SK-N-SH (cell line): Measurements from ENCODE around the gene SMC1B. TPM values are rescaled to one million over a fixed set of nuclear protein-coding genes. Genes with fewer than 3 reads are reported as not detected.

Experiments
- CTCF ChIA-PET: fragments of 300-600, 350-600 bp; formaldehyde crosslinking; extraction: SDS; loops from one replicate; lab custom pipeline; 2021; lab: Yijun Ruan, JAX
- POLR2A ChIA-PET: fragments of 350-600 bp; sonication (Branson Sonifier 250); formaldehyde crosslinking; extraction: SDS; loops from one replicate; lab custom pipeline; 2020; ENCODE audit warnings: antibody characterized with exemption, inconsistent platforms; lab: Yijun Ruan, JAX
- DNase-seq: peaks from one replicate; pipeline ENCODE4 v3.0.0; 2012
- H2AFZ ChIP-seq: fragments of 200-600 bp; sonication (generic); 2 replicates; pipeline ENCODE4 v1.8.1; 2016; ENCODE audit warnings: antibody characterized with exemption, mild to moderate bottlenecking, low read depth
- H3F3A ChIP-seq: fragments of 200-600 bp; sonication (generic); replicated peaks from 2 replicates; pipeline ENCODE3; 2016; ENCODE audit warnings: antibody characterized with exemption, mild to moderate bottlenecking; ENCODE audit not compliant: insufficient read depth
- H3K27ac ChIP-seq, 2 experiments: fragments of 200-500 bp in 1 of 2; fragments of 200-600 bp in 1 of 2; sonication (Bioruptor generic) in 1 of 2; sonication (generic), shearing (Covaris generic) in 1 of 2; 2 replicates each; pipeline versions ENCODE4 v1.5.1 to v1.6.1; 2014 to 2016; ENCODE audit warnings: low read depth in 2 of 2, inconsistent platforms in 1 of 2, low read length in 1 of 2, mild to moderate bottlenecking in 1 of 2, mixed read lengths in 1 of 2
- H3K27me3 ChIP-seq: fragments of 200-600 bp; sonication (generic), shearing (Covaris generic); 2 replicates; pipeline ENCODE4 v1.6.1; 2016; ENCODE audit warnings: mixed run types; ENCODE audit not compliant: insufficient read depth
- H3K36me3 ChIP-seq, 2 experiments: fragments of 200-500 bp in 1 of 2; fragments of 200-600 bp in 1 of 2; sonication (Bioruptor generic) in 1 of 2; sonication (generic) in 1 of 2; replicated peaks in 1 of 2; 2 replicates each; pipeline versions ENCODE3 to v1.5.1; 2014 to 2016; ENCODE audit warnings: low read length in 1 of 2, mild to moderate bottlenecking in 1 of 2; ENCODE audit not compliant: insufficient read depth in 2 of 2, control insufficient read depth in 1 of 2
- H3K4me1 ChIP-seq, 2 experiments: fragments of 200-500 bp in 1 of 2; fragments of 200-600 bp in 1 of 2; sonication (Bioruptor generic) in 1 of 2; sonication (generic), shearing (Covaris generic) in 1 of 2; 2 replicates each; pipeline versions ENCODE4 v1.5.1 to v1.6.1; 2014 to 2016; ENCODE audit warnings: low read depth in 1 of 2, low read length in 1 of 2, mixed run types in 1 of 2; ENCODE audit not compliant: insufficient read depth in 2 of 2, control insufficient read depth in 1 of 2
- H3K4me2 ChIP-seq: fragments of 200-600 bp; sonication (generic), shearing (Covaris generic); 2 replicates; pipeline ENCODE4 v1.6.1; 2017; ENCODE audit warnings: mixed run types
- H3K4me3 ChIP-seq, 2 experiments: fragments of 200-500 bp in 1 of 2; fragments of 200-600 bp in 1 of 2; sonication (Bioruptor generic) in 1 of 2; sonication (generic), shearing (Covaris generic) in 1 of 2; 2 replicates each; pipeline versions ENCODE4 v1.5.1 to v1.8.1; 2014 to 2016; ENCODE audit warnings: low read depth in 2 of 2, inconsistent platforms in 1 of 2, low read length in 1 of 2, mild to moderate bottlenecking in 1 of 2, mixed read lengths in 1 of 2, moderate library complexity in 1 of 2
- H3K79me2 ChIP-seq: fragments of 200-600 bp; sonication (generic); 2 replicates; pipeline ENCODE4 v1.8.1; 2017; ENCODE audit warnings: mild to moderate bottlenecking; ENCODE audit not compliant: insufficient read depth
- H3K9ac ChIP-seq: fragments of 200-600 bp; sonication (generic); 2 replicates; pipeline ENCODE4 v1.6.1; 2017; ENCODE audit warnings: mixed run types
- H3K9me2 ChIP-seq: fragments of 200-600 bp; sonication (generic); 2 replicates; pipeline ENCODE4 v1.6.1; 2017; ENCODE audit warnings: mixed run types
- H3K9me3 ChIP-seq: fragments of 200-600 bp; sonication (generic); 2 replicates; pipeline ENCODE4 v1.6.1; 2017; ENCODE audit warnings: mixed run types, mild to moderate bottlenecking, moderate library complexity
- H4K20me1 ChIP-seq: fragments of 200-600 bp; sonication (generic); 2 replicates; pipeline ENCODE4 v1.6.1; 2017; ENCODE audit warnings: mild to moderate bottlenecking, mixed run types; ENCODE audit not compliant: insufficient read depth
- CHD2 ChIP-seq: fragments of 150-350 bp; IDR thresholded peaks from 2 replicates; pipeline ENCODE4 v1.6.1; 2018; ENCODE audit warnings: low read length; ENCODE audit not compliant: partially characterized antibody
- CTCF ChIP-seq: fragments of 200-600 bp; sonication (generic); IDR thresholded peaks from 2 replicates; pipeline ENCODE4 v1.6.1; 2017; ENCODE audit warnings: antibody characterized with exemption, mild to moderate bottlenecking, moderate library complexity
- ELF1 ChIP-seq: IDR thresholded peaks from 2 replicates; pipeline ENCODE4 v1.4.0; 2012
- EP300 ChIP-seq, 2 experiments: IDR thresholded peaks; 2 replicates each; pipeline versions ENCODE4 v1.4.0 to v1.6.1; 2012; ENCODE audit warnings: borderline replicate concordance in 1 of 2, low read depth in 1 of 2, low read length in 1 of 2
- FOXJ3 ChIP-seq: sonication (generic); formaldehyde crosslinking; IDR thresholded peaks from 2 replicates; pipeline ENCODE4 v1.5.1; 2020; ENCODE audit warnings: mild to moderate bottlenecking, missing genetic modification reagents
- GABPA ChIP-seq: IDR thresholded peaks from 2 replicates; pipeline ENCODE4 v1.4.0; 2012; ENCODE audit warnings: low read depth, mild to moderate bottlenecking
- GATA2 ChIP-seq: sonication (generic); formaldehyde crosslinking; IDR thresholded peaks from 2 replicates; pipeline ENCODE4 v1.5.0; 2020; ENCODE audit warnings: mild to moderate bottlenecking, missing genetic modification reagents
- JUND ChIP-seq: IDR thresholded peaks from 2 replicates; pipeline ENCODE4 v1.4.0; 2012
- MAX ChIP-seq: IDR thresholded peaks from 2 replicates; pipeline ENCODE4 v1.4.0; 2012; ENCODE audit warnings: low read depth
- MEF2A ChIP-seq: IDR thresholded peaks from 2 replicates; pipeline ENCODE4 v1.4.0; 2012; ENCODE audit warnings: low read depth, borderline replicate concordance
- MXI1 ChIP-seq: IDR thresholded peaks from 2 replicates; pipeline ENCODE4 v1.6.1; 2012; ENCODE audit warnings: mild to moderate bottlenecking, low read depth, low read length, improper control_type of control experiment
- RCOR1 ChIP-seq: fragments of 150-350 bp; IDR thresholded peaks from 2 replicates; pipeline ENCODE4 v1.6.1; 2017; ENCODE audit warnings: antibody characterized with exemption, low read length
- SIN3A ChIP-seq: IDR thresholded peaks from 2 replicates; pipeline ENCODE4 v1.6.1; 2012; ENCODE audit warnings: low read depth, mild to moderate bottlenecking, low read length, moderate library complexity, borderline replicate concordance
- SMC3 ChIP-seq: IDR thresholded peaks from 2 replicates; pipeline ENCODE4 v1.6.1; 2012; ENCODE audit warnings: low read depth, low read length, improper control_type of control experiment
- TAF1 ChIP-seq: IDR thresholded peaks from 2 replicates; pipeline ENCODE4 v1.6.1; 2012; ENCODE audit warnings: low read depth, mild to moderate bottlenecking, low read length, moderate library complexity, borderline replicate concordance
- TEAD4 ChIP-seq: IDR thresholded peaks from 2 replicates; pipeline ENCODE4 v1.4.0; 2012; ENCODE audit warnings: mild to moderate bottlenecking, borderline replicate concordance; ENCODE audit not compliant: insufficient read depth
- USF1 ChIP-seq: IDR thresholded peaks from 2 replicates; pipeline ENCODE4 v1.4.0; 2012; ENCODE audit warnings: low read depth, borderline replicate concordance
- USF2 ChIP-seq: fragments of 150-350 bp; IDR thresholded peaks from 2 replicates; pipeline ENCODE4 v1.6.1; 2017; ENCODE audit warnings: antibody characterized with exemption, low read length, low read depth, borderline replicate concordance
- WGBS: methylation state at CpG from one replicate; pipeline ENCODE4 v1.1.6; 2017; ENCODE audit warnings: low lambda C conversion rate; 5-methylcytosine and 5-hydroxymethylcytosine counted together
- polyA plus RNA-seq, 3 experiments: library from polyadenylated mRNA; depleted of rRNA; stranded (reverse); fragments of >200 nt; gene quantifications; 2 replicates each; pipeline ENCODE4 v1.2.3, GENCODE V29; 2012
- TF ChIP-seq, protein P1 (sequence below): fragments of 150-350 bp; IDR thresholded peaks from 2 replicates; pipeline ENCODE4 v1.6.1; 2016; ENCODE audit warnings: mild to moderate bottlenecking, low read depth, low read length

Gene SMC1B
- polyA plus RNA-seq, 1 of the 3 experiments (the other 2 are of a cell fraction) = not detected

DNA sequence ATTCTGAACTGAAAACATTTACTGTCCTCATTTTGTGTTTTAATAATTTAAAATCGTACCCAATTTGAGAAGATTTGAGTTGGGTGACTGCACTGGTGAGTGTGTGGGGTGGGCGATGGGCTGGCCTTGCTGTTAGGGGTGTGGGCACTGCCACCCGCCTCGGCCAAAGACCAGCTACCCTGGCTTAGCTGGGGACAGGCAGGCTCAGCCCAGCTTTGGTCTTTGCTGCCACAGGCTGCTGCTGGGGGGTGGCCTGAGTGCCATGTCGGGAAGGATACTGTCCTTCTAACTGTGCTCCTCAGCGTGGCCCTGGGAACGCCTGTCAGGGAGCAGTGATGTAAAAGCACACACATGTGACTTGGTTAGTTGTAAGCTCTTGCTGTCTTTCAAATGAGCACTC lies 81.4 kb downstream of the SMC1B start:
- Histone ChIP-seq H3K4me2 (no peak overlapping the region), H3K9me2 (no peaks in the 10 kb centered on the region), H3F3A (peaks cover 6% of the 10 kb centered on the region), H3K27ac (no peak overlapping the region), H2AFZ (no peak overlapping the region), H3K79me2 (no peaks in the 10 kb centered on the region), H3K27me3 (no peaks in the 10 kb centered on the region), H3K9ac (no peak overlapping the region), H3K4me3 (no peak overlapping the region), H4K20me1 (no peaks in the 10 kb centered on the region), H3K4me1 (peaks cover 0 to 33% of the 10 kb centered on the region in 2 experiments; a peak in 2 of 4 replicates), H3K9me3 (no peaks in the 10 kb centered on the region), H3K36me3 (peaks cover 0 to 49% of the 10 kb centered on the region in 2 experiments)
- 100% methylated on average over 3 of the region's 7 CpGs for WGBS
- TF ChIP-seq MXI1 (no peak), JUND (no peak), USF2 (no peak), GABPA (no peak), USF1 (no peak), CTCF (no peak), MAX (no peak), TAF1 (no peak), ELF1 (no peak), TEAD4 (no peak), FOXJ3 (CRISPR knock-in tag) (no peak), CHD2 (no peak), EP300 (IDR thresholded peaks at IDR 0.05; ENCODE audit: borderline replicate concordance in 1 of 2, low read depth in 1 of 2, low read length in 1 of 2) (no peak)
- no peak for DNase-seq
- CTCF ChIA-PET = interaction anchor here (1.1 kb wide), 1 partner anchor 19 kb away, joined by 3 read pairs; no protein-coding TSS in a partner anchor
- POLR2A ChIA-PET = no interaction called here

DNA sequence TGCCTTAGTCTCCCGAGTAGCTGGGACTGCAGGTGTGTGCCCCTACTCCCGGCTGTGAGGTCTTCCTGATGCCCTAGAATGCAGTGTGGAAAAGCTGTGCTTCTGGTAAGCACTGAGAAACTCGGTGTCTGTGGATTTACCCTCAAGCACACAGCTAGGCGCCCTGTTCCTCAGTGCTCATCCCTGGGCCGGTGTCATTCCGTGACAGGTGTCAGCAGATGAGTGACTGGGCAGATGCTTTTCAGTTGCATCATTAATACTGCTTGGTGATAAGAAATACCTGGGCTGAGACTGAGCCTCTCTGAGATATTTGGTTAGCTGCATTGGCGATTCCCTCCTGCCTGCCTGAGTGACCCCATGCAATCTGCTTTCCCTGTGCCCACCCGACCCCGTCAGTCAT lies 81.9 kb downstream of the SMC1B start:
- no peaks in the 10 kb centered on the region for H3K27me3 ChIP-seq
- H3K9me2 ChIP-seq = no peaks in the 10 kb centered on the region
- WGBS = over 99% methylated on average over 8 of the region's 9 CpGs
- no peak overlapping the region for H3K27ac ChIP-seq
- no peak overlapping the region for H3K4me3 ChIP-seq
- no peak overlapping the region for H2AFZ ChIP-seq
- ChIA-PET CTCF (interaction anchor here (1.1 to 1.5 kb wide), 2 partner anchors 13 to 18 kb away, joined by 3 read pairs; no protein-coding TSS in a partner anchor), POLR2A (no interaction called here)
- H3K79me2 ChIP-seq = no peaks in the 10 kb centered on the region
- no peak for TF ChIP-seq RCOR1
- TF ChIP-seq, protein P1, sequence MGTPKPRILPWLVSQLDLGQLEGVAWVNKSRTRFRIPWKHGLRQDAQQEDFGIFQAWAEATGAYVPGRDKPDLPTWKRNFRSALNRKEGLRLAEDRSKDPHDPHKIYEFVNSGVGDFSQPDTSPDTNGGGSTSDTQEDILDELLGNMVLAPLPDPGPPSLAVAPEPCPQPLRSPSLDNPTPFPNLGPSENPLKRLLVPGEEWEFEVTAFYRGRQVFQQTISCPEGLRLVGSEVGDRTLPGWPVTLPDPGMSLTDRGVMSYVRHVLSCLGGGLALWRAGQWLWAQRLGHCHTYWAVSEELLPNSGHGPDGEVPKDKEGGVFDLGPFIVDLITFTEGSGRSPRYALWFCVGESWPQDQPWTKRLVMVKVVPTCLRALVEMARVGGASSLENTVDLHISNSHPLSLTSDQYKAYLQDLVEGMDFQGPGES = no peak
- no peak for TF ChIP-seq FOXJ3 (CRISPR knock-in tag)
- TF ChIP-seq MEF2A = no peak
- TF ChIP-seq SIN3A = no peak
- TF ChIP-seq TEAD4 = no peak
- no peak for TF ChIP-seq SMC3
- TF ChIP-seq MXI1 = no peak
- no peak for TF ChIP-seq GATA2 (CRISPR knock-in tag)
- no peak for TF ChIP-seq MAX
- H3K36me3 ChIP-seq = peaks cover 0 to 44% of the 10 kb centered on the region in 2 experiments
- no peak overlapping the region for H3K9ac ChIP-seq
- no peak overlapping the region for H3K4me2 ChIP-seq
- H4K20me1 ChIP-seq = no peaks in the 10 kb centered on the region
- no peak for DNase-seq
- H3F3A ChIP-seq = peaks cover 6% of the 10 kb centered on the region
- H3K4me1 ChIP-seq = peaks cover 0 to 29% of the 10 kb centered on the region in 2 experiments; a peak in 2 of 4 replicates
- H3K9me3 ChIP-seq = no peaks in the 10 kb centered on the region
